OCI-LY3 (cell line): ENCODE measurements around the gene NDUFA8.

ENCODE experiments used
- EZH2phosphoT487 ChIP-seq: fragments of 200-600 bp; shearing (Covaris generic); IDR thresholded peaks from 2 replicates; pipeline ENCODE4 v1.6.1; 2018; ENCODE audit warnings: antibody characterized with exemption, mixed run types, low read depth
- TF ChIP-seq, protein P1 (sequence below): fragments of 200-600, 300-600 bp; sonication (generic); IDR thresholded peaks from 2 replicates; pipeline ENCODE4 v1.5.1; 2014; ENCODE audit warnings: antibody characterized with exemption, low read length, low read depth

DNA sequence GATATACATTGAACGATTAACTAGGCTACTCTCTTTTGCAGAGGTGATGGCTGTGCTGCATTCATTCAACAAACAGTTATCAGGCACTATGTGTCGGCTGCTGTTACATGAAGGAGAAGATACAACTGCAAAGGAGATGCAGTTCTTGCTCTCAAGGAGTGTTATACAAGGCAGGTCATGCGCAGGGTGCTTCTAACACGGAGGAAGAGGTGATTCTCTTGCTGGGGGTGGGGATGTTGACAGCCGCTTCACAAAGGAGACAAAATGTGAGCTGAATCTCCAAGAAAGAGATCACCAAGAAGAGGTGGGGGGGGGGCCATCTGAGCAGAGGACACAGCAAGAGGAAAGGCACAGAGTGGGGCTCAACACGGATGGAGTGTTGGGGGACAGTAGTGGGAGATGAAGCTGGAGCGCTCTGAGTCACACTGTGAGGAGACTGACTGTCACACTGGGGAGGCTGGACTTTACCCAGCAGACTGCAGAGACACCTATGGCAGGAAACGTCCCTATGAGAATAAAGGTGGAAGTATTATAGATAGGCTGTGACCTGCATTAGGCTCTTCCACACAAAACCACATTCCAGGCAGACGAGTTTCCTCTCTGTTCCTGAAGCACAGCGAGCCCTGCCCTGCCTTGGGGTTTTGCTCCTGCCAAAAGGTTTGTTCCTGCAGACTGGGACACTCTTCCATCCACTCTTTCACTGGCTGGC is 20.9 kb downstream of the NDUFA8 start:
- TF ChIP-seq EZH2phosphoT487, result no peak
- TF ChIP-seq, protein P1, sequence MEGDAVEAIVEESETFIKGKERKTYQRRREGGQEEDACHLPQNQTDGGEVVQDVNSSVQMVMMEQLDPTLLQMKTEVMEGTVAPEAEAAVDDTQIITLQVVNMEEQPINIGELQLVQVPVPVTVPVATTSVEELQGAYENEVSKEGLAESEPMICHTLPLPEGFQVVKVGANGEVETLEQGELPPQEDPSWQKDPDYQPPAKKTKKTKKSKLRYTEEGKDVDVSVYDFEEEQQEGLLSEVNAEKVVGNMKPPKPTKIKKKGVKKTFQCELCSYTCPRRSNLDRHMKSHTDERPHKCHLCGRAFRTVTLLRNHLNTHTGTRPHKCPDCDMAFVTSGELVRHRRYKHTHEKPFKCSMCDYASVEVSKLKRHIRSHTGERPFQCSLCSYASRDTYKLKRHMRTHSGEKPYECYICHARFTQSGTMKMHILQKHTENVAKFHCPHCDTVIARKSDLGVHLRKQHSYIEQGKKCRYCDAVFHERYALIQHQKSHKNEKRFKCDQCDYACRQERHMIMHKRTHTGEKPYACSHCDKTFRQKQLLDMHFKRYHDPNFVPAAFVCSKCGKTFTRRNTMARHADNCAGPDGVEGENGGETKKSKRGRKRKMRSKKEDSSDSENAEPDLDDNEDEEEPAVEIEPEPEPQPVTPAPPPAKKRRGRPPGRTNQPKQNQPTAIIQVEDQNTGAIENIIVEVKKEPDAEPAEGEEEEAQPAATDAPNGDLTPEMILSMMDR, result no peak
